A549 (cell line): Measurements from ENCODE around the gene TRAPPC3. TPM values are rescaled to one million over a fixed set of nuclear protein-coding genes. Genes with fewer than 3 reads are reported as not detected.

Experiments
- ATAC-seq, 2 experiments: fragments of 200-7000 bp in 1 of 2; fragments of >200 bp in 1 of 2; cut with Nextera tagmentation in 1 of 2; cut with Tn5 transposase in 1 of 2; 3 replicates each; pipeline versions ENCODE4 v1.8.0 to v1.9.1; 2018 to 2020; ENCODE audit warnings: mild to moderate bottlenecking in 1 of 2, moderate library complexity in 1 of 2
- CTCF ChIA-PET: fragments of 300-600 bp; sonication (Branson Sonifier 250); formaldehyde crosslinking; extraction: SDS; loops from one replicate; lab custom pipeline; 2021; ENCODE audit warnings: antibody characterized with exemption, inconsistent platforms; lab: Yijun Ruan, JAX
- POLR2A ChIA-PET: fragments of 350-600 bp; formaldehyde crosslinking; extraction: SDS; loops from one replicate; lab custom pipeline; 2021; ENCODE audit warnings: antibody characterized with exemption, inconsistent platforms; lab: Yijun Ruan, JAX
- DNase-seq, 2 experiments: peaks; one replicate each; pipeline versions ENCODE4 v3.0.0 to v3.0.0-alpha.2; 2011 to 2016; ENCODE audit warnings: low read depth in 1 of 2, low spot score in 1 of 2
- FAIRE-seq: peaks from 2 replicates; lab custom pipeline; 2011; peaks lifted over from hg19 to GRCh38; lab: Jason Lieb, UNC
- H3K27ac ChIP-seq, 2 experiments: fragments of >200 bp; sonication (Bioruptor Twin); formaldehyde crosslinking; 3 replicates each; pipeline ENCODE4 v1.5.1; 2016 to 2017
- H3K4me1 ChIP-seq: fragments of >200 bp; sonication (Bioruptor Twin); formaldehyde crosslinking; 3 replicates; pipeline ENCODE4 v1.6.1; 2016
- H3K4me2 ChIP-seq: fragments of >200 bp; sonication (Bioruptor Twin); formaldehyde crosslinking; 3 replicates; pipeline ENCODE4 v1.6.1; 2016
- H3K4me3 ChIP-seq: fragments of >200 bp; sonication (Bioruptor Twin); formaldehyde crosslinking; 3 replicates; pipeline ENCODE4 v1.5.1; 2016
- H3K9me3 ChIP-seq: fragments of >200 bp; sonication (Bioruptor Twin); formaldehyde crosslinking; 3 replicates; pipeline ENCODE4 v1.6.1; 2016
- BHLHE40 ChIP-seq: IDR thresholded peaks from 2 replicates; pipeline ENCODE4 v1.6.1; 2012; ENCODE audit warnings: low read depth, low read length, inconsistent platforms
- CTCF ChIP-seq: fragments of >200 bp; sonication (Bioruptor Twin); formaldehyde crosslinking; IDR thresholded peaks from 3 replicates; pipeline ENCODE4 v1.5.1; 2016
- EP300 ChIP-seq, 2 experiments: fragments of >200 bp; sonication (Bioruptor Twin); formaldehyde crosslinking; IDR thresholded peaks; 2 replicates in 1 of 2; 3 replicates in 1 of 2; pipeline ENCODE4 v1.6.1; 2016 to 2017
- FOSL2 ChIP-seq, 2 experiments: fragments of 450-650 bp in 1 of 2; fragments of >200 bp in 1 of 2; sonication (Bioruptor Twin) in 1 of 2; formaldehyde crosslinking; IDR thresholded peaks; 2 replicates each; pipeline versions ENCODE4 v1.5.0 to v1.6.1; 2016 to 2020; ENCODE audit warnings: mild to moderate bottlenecking in 1 of 2, moderate library complexity in 1 of 2
- HDAC2 ChIP-seq: fragments of 200-600 bp; sonication (generic); IDR thresholded peaks from 2 replicates; pipeline ENCODE4 v1.6.1; 2016
- HES2 ChIP-seq: fragments of >200 bp; sonication (Bioruptor Twin); formaldehyde crosslinking; IDR thresholded peaks from 2 replicates; pipeline ENCODE4 v1.6.1; 2016
- HOXA7 ChIP-seq: fragments of 250-450 bp; sonication (Bioruptor Pico); IDR thresholded peaks from 2 replicates; pipeline ENCODE4 v1.5.0; 2020; ENCODE audit warnings: mild to moderate bottlenecking, moderate library complexity
- HOXB13 ChIP-seq: fragments of 250-450 bp; sonication (Bioruptor Pico); IDR thresholded peaks from 2 replicates; pipeline ENCODE4 v1.5.0; 2020; ENCODE audit warnings: low read depth, mild to moderate bottlenecking, moderate library complexity
- HOXB5 ChIP-seq: fragments of 250-450 bp; sonication (Bioruptor Pico); IDR thresholded peaks from 2 replicates; pipeline ENCODE4 v1.5.0; 2020; ENCODE audit warnings: mild to moderate bottlenecking, moderate library complexity
- JUN ChIP-seq, 2 experiments: fragments of >200 bp; sonication (Bioruptor Twin); formaldehyde crosslinking; IDR thresholded peaks; 2 replicates in 1 of 2; 3 replicates in 1 of 2; pipeline ENCODE4 v1.6.1; 2016 to 2017
- NPAS2 ChIP-seq: fragments of 250-450 bp; sonication (Bioruptor Pico); IDR thresholded peaks from 2 replicates; pipeline ENCODE4 v1.8.0; 2022; ENCODE audit warnings: mild to moderate bottlenecking, moderate library complexity, borderline replicate concordance
- POLR2A ChIP-seq: IDR thresholded peaks from 2 replicates; pipeline ENCODE4 v1.6.1; 2012; ENCODE audit warnings: mild to moderate bottlenecking, low read length
- RCOR1 ChIP-seq: fragments of 150-350 bp; IDR thresholded peaks from 2 replicates; pipeline ENCODE4 v1.6.1; 2014; ENCODE audit warnings: antibody characterized with exemption, low read length, low read depth
- REST ChIP-seq: fragments of 200-600 bp; sonication (generic); IDR thresholded peaks from 2 replicates; pipeline ENCODE4 v1.6.1; 2016; ENCODE audit warnings: antibody characterized with exemption, mild to moderate bottlenecking, moderate library complexity
- RNF2 ChIP-seq: fragments of 200-600 bp; sonication (generic); IDR thresholded peaks from 2 replicates; pipeline ENCODE4 v1.6.1; 2016; ENCODE audit warnings: low read depth, mild to moderate bottlenecking, antibody characterized with exemption, moderate library complexity, borderline replicate concordance
- TP53 ChIP-seq: fragments of 250-450 bp; sonication (Bioruptor Pico); IDR thresholded peaks from 2 replicates; pipeline ENCODE4 v1.5.0; 2021; ENCODE audit warnings: mild to moderate bottlenecking, moderate library complexity
- WGBS: methylation state at CpG from one replicate; pipeline ENCODE4 v1.1.6; 2017; ENCODE audit errors: missing lambda C conversion rate; 5-methylcytosine and 5-hydroxymethylcytosine counted together
- polyA plus RNA-seq, 4 experiments: library from polyadenylated mRNA; depleted of rRNA in 3 of 4; stranded (reverse); fragments of >200 nt; fragmentation: RNase III in 1 of 4; extraction: RNeasy Plus Mini Kit Qiagen cat#74134 plus additional on column Dnase treatment in 1 of 4; gene quantifications; 2 replicates in 3 of 4; 3 replicates in 1 of 4; pipeline ENCODE4 v1.2.3, GENCODE V29; 2011 to 2017

TRAPPC3 gene
- polyA plus RNA-seq, 2 of the 4 experiments (the other 2 are of a cell fraction), result 62.2 to 103 TPM

- TF ChIP-seq CTCF, result no peak
- TF ChIP-seq BHLHE40, result no peak
These were observed 7.2 kb upstream of the TRAPPC3 start (continued) for GRCh38 chr1:36156329-36157114.

GRCh38 chr1:36155408-36156328 lies 6.4 kb upstream of the TRAPPC3 start, which contains the start of gene MAP7D1:
TSS of gene MAP7D1 (plus strand) at chr1:36156160. CDS start at chr1:36156418, 258 bp downstream.
- CTCF ChIA-PET, result interaction anchor here (1.1 to 2.3 kb wide), 9 partner anchors 8 to 131 kb away, joined by 3 to 12 read pairs (median 4); partner anchors contain the start of gene THRAP3
- peaks cover 54% of the 10 kb centered on the region for H3K4me1 ChIP-seq
- H3K4me3 ChIP-seq, result peak within 1 kb of the TSS; percentile 99
- ATAC-seq (peak; percentile 53 to 71), DNase-seq (peak; percentile 51 to 73), FAIRE-seq (no peak)
- H3K27ac ChIP-seq, result peak within 1 kb of the TSS; percentile 98 to 99
- H3K4me2 ChIP-seq, result peak within 1 kb of the TSS; percentile 99
- no peaks in the 10 kb centered on the region for H3K9me3 ChIP-seq
- no CpG with 5 or more reads among the region's 88 CpGs for WGBS
- TF ChIP-seq HOXB13 (CRISPR knock-in tag), result no peak
- no peak for TF ChIP-seq BHLHE40
- peak; percentile 56; the same call in 1 of the 2 replicates for TF ChIP-seq FOSL2 (IDR thresholded peaks at IDR 0.05)
- peak; percentile 94 for TF ChIP-seq FOSL2 (CRISPR knock-in tag; IDR thresholded peaks at IDR 0.05)
- no peak for TF ChIP-seq HES2
- TF ChIP-seq POLR2A, result peak; percentile 63
- TF ChIP-seq RCOR1, result no peak
- TF ChIP-seq HOXA7 (CRISPR knock-in tag), result no peak
- TF ChIP-seq REST, result no peak
- peak in 1 of 2 experiments; percentile 24; a peak in 1 of 5 replicates for TF ChIP-seq EP300 (IDR thresholded peaks at IDR 0.05)
- no peak for TF ChIP-seq HOXB5 (CRISPR knock-in tag)
- no peak for TF ChIP-seq HDAC2
- TF ChIP-seq NPAS2 (CRISPR knock-in tag), result no peak
- no peak for TF ChIP-seq RNF2
- TF ChIP-seq TP53 (CRISPR knock-in tag), result no peak
- TF ChIP-seq JUN (IDR thresholded peaks at IDR 0.05), result peak in 1 of 2 experiments; percentile 64; a peak in 1 of 5 replicates
- POLR2A ChIA-PET, result interaction anchor here (1.5 to 2.4 kb wide), 2 partner anchors 17 to 32 kb away, joined by 4 to 7 read pairs; no protein-coding TSS in a partner anchor
